ENCODE results near the gene IQGAP1. TPM values are rescaled to one million over a fixed set of nuclear protein-coding genes. Genes with fewer than 3 reads are reported as not detected.

The IQGAP1 gene
- total and polyA plus RNA-seq, 2 of the 4 experiments (the other 2 are of a cell fraction), result 87.5 to 207 TPM

- no peak for DNase-seq
- dilution Hi-C loops (cut with HindIII; ENCODE audit: low sequenced_read_pairs, unreplicated experiment) (no loop called here), in situ Hi-C loops (cut with MboI; ENCODE audit: low sequenced_read_pairs) (no loop called here), intact Hi-C loops (cut with micrococcal nuclease) (no loop called here)
- no peak overlapping the region for H3K9ac ChIP-seq (ENCODE audit: low read depth, low read length)
- ChIA-PET CTCF (no interaction called here), POLR2A (ENCODE audit: unreplicated experiment) (no interaction called here)
- no peaks in the 10 kb centered on the region for H4K20me1 ChIP-seq (ENCODE audit: insufficient read depth, low read length)
- no peak overlapping the region for H3K4me3 ChIP-seq (ENCODE audit: insufficient read depth, low read depth, low read length)
- no TSS peak for BruUV-seq (replicated peaks)
- H3K4ac ChIP-seq (ENCODE audit: low read depth, low read length), result no peak overlapping the region
- H3K9me3 ChIP-seq (ENCODE audit: control insufficient read depth, insufficient read depth, low read length), result no peaks in the 10 kb centered on the region
- H3K4me1 ChIP-seq (ENCODE audit: control insufficient read depth, insufficient read depth, low read length), result peaks cover 6% of the 10 kb centered on the region; the same call in 1 of the 2 replicates
- WGBS, 2 experiments (ENCODE audit: extremely low coverage in 2 of 2, insufficient read length in 1 of 2), result no CpG with 5 or more reads among the region's 1 CpG
- no peak overlapping the region for H3K27ac ChIP-seq (ENCODE audit: insufficient read depth, low read length)
- H2AK9ac ChIP-seq (replicated peaks; ENCODE audit: low read depth, low read length, poor library complexity), result no peak overlapping the region
- H4K8ac ChIP-seq (ENCODE audit: low read depth in 2 of 2, low read length in 2 of 2), result no peak overlapping the region
- H2AK5ac ChIP-seq (ENCODE audit: low read depth, low read length), result no peak overlapping the region
- no peak overlapping the region for H2BK120ac ChIP-seq (ENCODE audit: low read depth, low read length)
- no peak for TF ChIP-seq FOS (IDR thresholded peaks at IDR 0.05; ENCODE audit: low read depth, low read length)
- TF ChIP-seq, protein P1, sequence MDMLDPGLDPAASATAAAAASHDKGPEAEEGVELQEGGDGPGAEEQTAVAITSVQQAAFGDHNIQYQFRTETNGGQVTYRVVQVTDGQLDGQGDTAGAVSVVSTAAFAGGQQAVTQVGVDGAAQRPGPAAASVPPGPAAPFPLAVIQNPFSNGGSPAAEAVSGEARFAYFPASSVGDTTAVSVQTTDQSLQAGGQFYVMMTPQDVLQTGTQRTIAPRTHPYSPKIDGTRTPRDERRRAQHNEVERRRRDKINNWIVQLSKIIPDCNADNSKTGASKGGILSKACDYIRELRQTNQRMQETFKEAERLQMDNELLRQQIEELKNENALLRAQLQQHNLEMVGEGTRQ (IDR thresholded peaks at IDR 0.05; ENCODE audit: low read depth, low read length), result no peak
- no peak for TF ChIP-seq RFX5 (IDR thresholded peaks at IDR 0.05; ENCODE audit: low read depth, low read length)
- TF ChIP-seq NFE2L2 (IDR thresholded peaks at IDR 0.05; ENCODE audit: low read depth, low read length), result no peak
- TF ChIP-seq POLR2A (IDR thresholded peaks at IDR 0.05; ENCODE audit: low read depth, low read length), result no peak
- no peak for TF ChIP-seq MAZ (IDR thresholded peaks at IDR 0.05; ENCODE audit: borderline replicate concordance, low read depth, low read length)
- no peak for TF ChIP-seq SMC3 (IDR thresholded peaks at IDR 0.05; ENCODE audit: low read depth, low read length)
- no peak for TF ChIP-seq MXI1 (IDR thresholded peaks at IDR 0.05; ENCODE audit: borderline replicate concordance, low read depth, low read length)
- TF ChIP-seq CHD1 (IDR thresholded peaks at IDR 0.05; ENCODE audit: low read depth, low read length), result no peak
- TF ChIP-seq RAD21 (IDR thresholded peaks at IDR 0.05; ENCODE audit: low read length), result no peak
- no peak for TF ChIP-seq ELK1 (IDR thresholded peaks at IDR 0.05; ENCODE audit: borderline replicate concordance, low read depth, low read length)
- TF ChIP-seq BHLHE40 (IDR thresholded peaks at IDR 0.05; ENCODE audit: low read depth, low read length), result no peak
- no peak for TF ChIP-seq CEBPB (IDR thresholded peaks at IDR 0.05; ENCODE audit: low read depth, low read length)
- TF ChIP-seq, protein P2, sequence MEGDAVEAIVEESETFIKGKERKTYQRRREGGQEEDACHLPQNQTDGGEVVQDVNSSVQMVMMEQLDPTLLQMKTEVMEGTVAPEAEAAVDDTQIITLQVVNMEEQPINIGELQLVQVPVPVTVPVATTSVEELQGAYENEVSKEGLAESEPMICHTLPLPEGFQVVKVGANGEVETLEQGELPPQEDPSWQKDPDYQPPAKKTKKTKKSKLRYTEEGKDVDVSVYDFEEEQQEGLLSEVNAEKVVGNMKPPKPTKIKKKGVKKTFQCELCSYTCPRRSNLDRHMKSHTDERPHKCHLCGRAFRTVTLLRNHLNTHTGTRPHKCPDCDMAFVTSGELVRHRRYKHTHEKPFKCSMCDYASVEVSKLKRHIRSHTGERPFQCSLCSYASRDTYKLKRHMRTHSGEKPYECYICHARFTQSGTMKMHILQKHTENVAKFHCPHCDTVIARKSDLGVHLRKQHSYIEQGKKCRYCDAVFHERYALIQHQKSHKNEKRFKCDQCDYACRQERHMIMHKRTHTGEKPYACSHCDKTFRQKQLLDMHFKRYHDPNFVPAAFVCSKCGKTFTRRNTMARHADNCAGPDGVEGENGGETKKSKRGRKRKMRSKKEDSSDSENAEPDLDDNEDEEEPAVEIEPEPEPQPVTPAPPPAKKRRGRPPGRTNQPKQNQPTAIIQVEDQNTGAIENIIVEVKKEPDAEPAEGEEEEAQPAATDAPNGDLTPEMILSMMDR (conservative IDR thresholded peaks at IDR 0.05; ENCODE audit: low read depth, low read length), result no peak
- TF ChIP-seq RCOR1 (IDR thresholded peaks at IDR 0.05; ENCODE audit: insufficient replicate concordance, low read length), result no peak
- no peak for TF ChIP-seq MAFK (IDR thresholded peaks at IDR 0.05; ENCODE audit: low read depth, low read length)
- no peak overlapping the region for H3K23ac ChIP-seq (ENCODE audit: low read depth, low read length)
- no peaks in the 10 kb centered on the region; the same call in 1 of the 2 replicates for H3K9me1 ChIP-seq (ENCODE audit: insufficient read depth, low read length)
- no peak overlapping the region for H2BK15ac ChIP-seq (ENCODE audit: low read depth, low read length)
- no peak overlapping the region for H2BK5ac ChIP-seq (ENCODE audit: low read depth, low read length, poor library complexity, severe bottlenecking)
- no peak overlapping the region for H4K5ac ChIP-seq (ENCODE audit: low read depth, low read length)
- H3K56ac ChIP-seq (ENCODE audit: extremely low read depth, insufficient read depth, low read length), result no peak overlapping the region
- no peak overlapping the region for H3K4me2 ChIP-seq (ENCODE audit: low read depth, low read length)
- H3K14ac ChIP-seq (replicated peaks; ENCODE audit: low read depth, low read length), result no peak overlapping the region
- H2BK20ac ChIP-seq (ENCODE audit: low read depth, low read length), result no peak overlapping the region
- H3K18ac ChIP-seq (ENCODE audit: low read depth, low read length), result no peak overlapping the region
- no peaks in the 10 kb centered on the region for H3K27me3 ChIP-seq (ENCODE audit: control insufficient read depth, insufficient read depth, low read length)
- H4K91ac ChIP-seq (ENCODE audit: insufficient read depth, low read depth, low read length), result no peak overlapping the region
- no peaks in the 10 kb centered on the region for H3K79me1 ChIP-seq (ENCODE audit: low read depth in 1 of 2, low read length in 2 of 2)
- no peaks in the 10 kb centered on the region for H3K36me3 ChIP-seq (ENCODE audit: control insufficient read depth, insufficient read depth, low read length)
- H2AFZ ChIP-seq (replicated peaks; ENCODE audit: low read length, poor library complexity), result no peak overlapping the region
- ATAC-seq (ENCODE audit: low read depth), result no peak
These were observed 43.4 kb upstream of the IQGAP1 start for GRCh38 chr15:90344662-90345061.
